GM12891 (cell line): ENCODE data around the gene ATP1A2.

Experiments
- POLR2A ChIP-seq: IDR thresholded peaks from 2 replicates; pipeline ENCODE4 v1.6.1; 2011; ENCODE audit warnings: low read depth, low read length, control low read depth
- POU2F2 ChIP-seq: IDR thresholded peaks from 2 replicates; pipeline ENCODE4 v1.6.1; 2011; ENCODE audit warnings: low read depth, mild to moderate bottlenecking, control low read depth, low read length, moderate library complexity
- TAF1 ChIP-seq: IDR thresholded peaks from 2 replicates; pipeline ENCODE4 v1.6.1; 2011; ENCODE audit warnings: low read depth, low read length, control low read depth

DNA sequence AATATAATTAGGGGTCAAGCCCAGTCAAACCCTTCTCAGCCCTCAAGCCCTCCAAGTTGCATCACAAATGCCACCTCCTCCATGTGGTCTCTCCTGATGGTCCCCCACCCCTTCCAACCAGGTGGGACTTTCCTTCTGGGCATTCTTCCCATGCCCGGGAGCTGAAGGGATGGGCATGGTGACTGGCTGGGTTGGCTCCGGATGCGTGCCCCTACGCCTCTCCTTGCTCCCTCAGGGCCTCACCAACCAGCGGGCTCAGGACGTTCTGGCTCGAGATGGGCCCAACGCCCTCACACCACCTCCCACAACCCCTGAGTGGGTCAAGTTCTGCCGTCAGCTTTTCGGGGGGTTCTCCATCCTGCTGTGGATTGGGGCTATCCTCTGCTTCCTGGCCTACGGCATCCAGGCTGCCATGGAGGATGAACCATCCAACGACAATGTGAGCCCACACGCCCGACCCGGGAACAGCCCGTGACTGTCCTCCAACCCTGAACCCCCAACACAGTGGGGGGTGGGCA is 7.5 kb downstream of the ATP1A2 start:
- no peak for TF ChIP-seq TAF1
- TF ChIP-seq POLR2A, result no peak
- no peak for TF ChIP-seq POU2F2
